ENCODE results near the gene PCDHGA3.
A peak's percentile ranks its signal among the peaks of the same experiment; 100 is the strongest.
"Not testable (repeated sequence)": the region's sequence is repeated elsewhere in the genome, so short reads cannot be mapped to it uniquely, and the experiment has no call there.

Gene PCDHGA3

DNA sequence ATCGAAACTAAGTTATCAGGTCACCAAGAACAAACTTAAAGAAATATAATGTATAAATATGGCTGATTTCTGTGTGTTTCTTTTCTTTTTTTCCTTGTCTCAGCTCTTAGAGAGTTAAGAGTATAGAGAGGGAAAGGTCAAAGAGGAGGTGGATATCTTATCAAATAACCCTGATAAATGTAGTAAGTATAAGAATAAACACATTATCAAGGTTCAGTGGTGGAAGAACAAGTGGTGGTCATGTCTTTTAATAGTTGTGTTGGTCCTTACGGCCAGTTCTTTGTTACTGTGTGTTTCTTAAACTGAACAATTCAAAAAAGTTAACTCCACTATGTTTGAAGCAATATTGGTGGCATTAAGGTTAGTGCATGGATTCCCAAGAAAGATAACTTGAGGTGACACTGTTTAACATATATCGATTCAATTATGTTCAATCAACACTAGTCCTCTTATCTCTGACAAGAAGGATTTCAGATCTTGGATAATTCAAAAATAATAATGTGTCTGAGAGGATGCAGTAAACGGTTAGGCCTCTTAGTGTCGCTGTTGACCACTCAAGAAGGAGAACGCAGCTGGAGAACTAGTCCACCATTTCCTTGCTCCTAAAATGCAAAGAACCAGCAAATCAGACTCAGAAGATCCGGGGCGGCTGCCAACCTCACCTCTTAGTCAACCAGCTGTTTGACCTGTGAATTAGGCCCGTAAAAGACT lies at the start of gene PCDHGA3:
PCDHGA3 (plus strand) TSS at position 588 of the 711 bp plus-strand sequence. CDS start 205 bp downstream, outside the sequence.
- DNase-seq (ENCODE audit: low spot score) = peak; percentile 43

DNA sequence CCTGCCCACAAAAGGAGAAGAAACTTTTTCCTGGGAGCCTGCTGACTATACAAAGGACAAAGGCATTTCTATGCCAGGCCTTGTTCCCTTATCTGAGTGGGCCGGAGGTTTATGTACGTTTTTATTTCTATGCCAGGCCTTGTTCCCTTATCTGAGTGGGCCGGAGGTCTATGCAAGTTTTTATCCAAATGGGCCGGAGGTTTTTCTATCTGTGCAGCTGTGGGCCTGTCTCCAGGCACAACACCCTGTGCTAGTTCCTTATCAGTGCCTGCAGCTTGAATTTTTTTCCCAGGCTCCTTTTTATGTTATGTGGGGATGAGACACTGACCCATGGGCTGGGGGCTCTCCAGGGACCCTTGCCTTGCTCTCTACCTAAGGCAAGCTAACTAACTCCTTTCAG lies 45.3 kb upstream of the PCDHGA3 start:
- DNase-seq (ENCODE audit: low spot score) = no peak

DNA sequence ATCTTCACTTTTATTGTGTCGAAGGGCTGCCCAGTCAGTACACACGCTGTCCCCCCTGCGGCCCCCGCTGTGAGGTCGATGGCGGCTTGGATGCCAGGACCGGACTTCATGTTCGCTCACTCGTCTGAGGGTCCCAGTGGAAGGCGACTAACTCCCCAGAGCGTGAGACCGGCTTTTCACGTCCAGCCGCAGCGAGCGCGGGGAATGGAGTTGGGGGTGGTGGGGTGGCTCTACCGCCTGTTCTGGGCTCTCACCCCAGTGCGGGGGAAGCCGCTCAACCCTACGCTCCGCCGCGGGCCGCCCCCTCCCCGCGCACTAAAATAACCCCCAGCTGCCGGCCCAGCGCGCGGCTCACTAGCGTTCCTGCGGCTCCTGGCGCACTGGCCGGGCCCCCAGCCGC lies 39.9 kb upstream of the PCDHGA3 start, which contains the start of gene SLC25A2:
SLC25A2 (minus strand) TSS at position 294 of the 400 bp plus-strand sequence; CDS start at position 110, 184 bp downstream.
- no peak for DNase-seq (ENCODE audit: low spot score)

DNA sequence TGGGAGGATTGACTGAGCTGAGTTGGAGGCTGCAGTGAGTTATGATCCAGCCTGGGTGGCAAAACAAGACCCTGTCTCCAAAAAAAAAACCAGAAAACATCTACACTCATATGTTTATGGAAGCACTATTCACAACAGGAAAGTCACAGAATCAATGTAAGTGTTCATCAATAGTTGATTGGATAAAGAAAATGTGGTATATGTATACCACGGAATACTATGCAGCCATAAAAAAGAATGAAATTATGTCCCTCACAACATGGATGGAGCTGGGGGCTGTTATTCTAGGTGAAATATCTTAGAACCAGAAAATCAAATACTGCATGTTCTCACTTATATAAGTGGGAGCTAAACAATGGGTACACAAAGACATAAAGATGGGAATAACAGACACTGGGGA lies 37.0 kb upstream of the PCDHGA3 start:
- no peak for DNase-seq (ENCODE audit: low spot score)

DNA sequence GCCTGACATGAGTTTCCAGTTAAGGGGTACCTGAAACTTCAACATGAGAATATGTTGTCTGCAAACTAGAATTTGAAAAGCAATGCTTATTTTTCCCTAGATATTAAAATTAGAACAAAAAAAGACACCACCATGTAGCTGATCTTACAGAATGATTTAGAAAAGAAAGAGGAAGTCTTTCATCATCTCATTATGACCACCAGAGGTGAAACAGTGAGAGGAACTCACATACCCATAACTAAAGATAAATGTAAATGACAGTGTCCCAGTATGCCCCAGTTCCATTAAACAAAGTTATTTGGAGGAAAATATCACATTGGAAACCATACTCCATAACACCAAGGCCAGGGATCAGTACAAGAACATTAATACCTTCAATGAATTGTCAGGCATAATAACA lies 29.9 kb upstream of the PCDHGA3 start:
- DNase-seq (ENCODE audit: low spot score) = no peak

DNA sequence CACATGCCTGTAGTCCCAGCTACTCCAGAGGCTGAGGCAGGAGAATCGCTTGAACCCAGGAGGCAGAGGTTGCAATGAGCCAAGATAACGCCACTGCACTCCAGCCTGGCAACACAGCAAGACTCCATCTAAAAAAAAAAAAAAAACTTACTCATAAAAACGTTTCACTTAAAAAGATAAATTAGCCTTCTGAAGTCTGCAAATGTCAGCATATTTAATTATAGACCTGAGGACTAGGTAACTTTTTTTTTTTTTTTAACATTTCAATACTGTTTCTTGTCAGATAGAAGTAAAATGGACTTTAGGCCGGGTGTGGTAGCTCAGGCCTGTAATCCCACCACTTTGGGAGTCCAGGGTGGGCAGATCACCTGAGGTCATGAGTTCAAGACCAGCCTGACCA lies 26.7 kb upstream of the PCDHGA3 start:
- DNase-seq (ENCODE audit: low spot score) = not testable (repeated sequence)

DNA sequence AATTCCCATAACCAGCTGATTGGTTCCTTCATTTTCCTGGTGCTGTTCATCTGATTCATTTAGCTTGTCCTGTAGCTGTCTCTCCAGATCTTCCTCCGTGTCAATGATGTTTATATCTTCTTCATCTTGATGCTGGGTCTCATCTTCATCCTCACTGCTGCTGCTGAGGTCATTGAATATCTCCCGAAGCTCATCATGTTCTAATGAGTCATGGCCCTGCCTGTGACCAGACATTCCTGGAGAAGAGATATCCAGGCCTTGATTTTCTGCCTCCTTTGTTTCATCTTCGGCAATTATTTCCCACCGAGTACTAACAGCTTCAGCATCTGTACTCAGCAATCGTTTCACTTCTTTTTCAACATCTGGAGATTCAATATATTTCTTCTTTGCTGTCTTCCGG lies 24.4 kb upstream of the PCDHGA3 start:
- no peak for DNase-seq (ENCODE audit: low spot score)

DNA sequence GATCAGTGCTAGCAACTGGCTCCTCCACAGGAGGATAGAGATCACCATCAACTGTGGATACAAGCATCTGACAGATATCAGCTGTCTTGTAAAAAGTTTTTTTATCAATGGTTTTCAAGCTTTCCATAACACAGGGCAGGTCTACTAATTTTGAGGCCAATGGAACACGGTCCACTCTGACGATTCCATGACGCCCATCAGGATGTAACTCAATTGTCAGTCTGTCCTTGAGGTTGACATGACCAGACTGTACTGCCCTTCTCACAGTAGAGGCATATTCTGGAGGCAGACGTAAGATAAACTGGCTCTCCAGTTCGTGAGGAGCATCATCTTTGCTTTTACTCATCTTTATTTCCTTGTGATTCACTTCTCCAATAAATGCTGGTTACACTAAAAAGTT lies 23.9 kb upstream of the PCDHGA3 start:
- no peak for DNase-seq (ENCODE audit: low spot score)

DNA sequence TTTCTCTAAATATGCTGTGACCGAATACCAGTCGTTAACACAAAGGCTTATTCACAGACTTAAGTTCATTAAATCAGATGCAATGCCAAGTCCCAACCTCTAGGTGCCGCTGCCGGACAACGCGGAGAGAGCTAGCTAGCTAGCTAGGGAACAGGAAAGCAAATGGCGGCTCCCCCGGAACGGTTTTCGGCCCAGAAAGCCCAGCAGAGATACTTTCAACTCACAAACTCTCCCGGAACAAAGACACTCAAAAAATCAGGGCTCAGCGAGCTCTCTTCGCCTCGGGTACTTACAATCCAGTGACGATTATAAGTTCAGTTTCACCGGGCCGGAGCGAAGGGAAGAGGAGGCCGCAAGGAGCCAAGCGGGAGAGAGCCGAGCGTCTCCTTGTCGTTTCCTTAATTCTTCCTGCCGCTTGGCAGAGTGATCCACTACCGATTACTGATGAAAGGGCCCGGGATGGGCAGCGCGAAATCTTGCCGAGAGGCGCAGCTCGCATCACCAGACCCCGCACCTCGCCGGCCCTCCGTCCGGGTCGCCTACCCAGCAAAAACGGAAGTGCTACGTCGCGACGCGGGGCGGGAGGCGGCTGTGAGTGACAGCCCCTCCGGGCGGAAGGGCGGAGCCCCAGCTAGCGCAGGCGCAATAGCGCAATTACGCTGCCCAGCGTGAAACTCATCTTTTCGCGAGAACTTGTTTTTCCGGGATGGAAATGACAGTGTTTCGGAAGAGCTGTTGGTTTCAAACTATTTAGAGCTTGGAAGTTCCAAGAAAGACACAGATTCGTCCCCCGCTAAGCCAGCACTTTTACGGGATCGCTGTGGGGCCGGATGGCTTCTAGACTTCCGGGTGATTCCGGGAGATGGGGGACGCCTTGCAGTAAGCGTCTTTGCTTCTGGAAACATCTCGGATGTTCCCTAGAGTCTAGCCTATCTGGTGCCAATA lies 23.1 kb upstream of the PCDHGA3 start, which contains the start of gene TAF7:
TAF7 (minus strand) TSS at position 560 of the 945 bp plus-strand sequence. CDS start 740 bp downstream, outside the sequence.
- peak; percentile 92 for DNase-seq (ENCODE audit: low spot score)

DNA sequence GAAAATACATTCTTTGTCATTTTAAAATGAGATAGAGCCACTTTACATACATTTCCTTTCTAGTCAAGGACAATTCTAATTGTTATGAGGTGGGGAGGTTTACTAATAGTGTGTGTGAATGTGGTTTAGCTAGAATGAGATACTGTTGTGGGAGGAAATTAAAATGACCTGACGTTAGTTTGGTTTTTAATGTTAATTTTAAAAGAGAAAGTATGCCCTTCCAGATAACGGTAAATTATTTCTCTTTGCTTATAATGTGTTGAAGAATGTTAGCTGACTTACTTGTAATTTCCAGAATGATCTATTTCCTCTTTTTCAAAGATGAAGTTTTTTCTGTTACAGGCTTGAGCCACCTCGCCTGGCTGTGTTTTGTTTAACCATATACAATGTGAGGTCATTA lies 21.4 kb upstream of the PCDHGA3 start:
- no peak for DNase-seq (ENCODE audit: low spot score)

DNA sequence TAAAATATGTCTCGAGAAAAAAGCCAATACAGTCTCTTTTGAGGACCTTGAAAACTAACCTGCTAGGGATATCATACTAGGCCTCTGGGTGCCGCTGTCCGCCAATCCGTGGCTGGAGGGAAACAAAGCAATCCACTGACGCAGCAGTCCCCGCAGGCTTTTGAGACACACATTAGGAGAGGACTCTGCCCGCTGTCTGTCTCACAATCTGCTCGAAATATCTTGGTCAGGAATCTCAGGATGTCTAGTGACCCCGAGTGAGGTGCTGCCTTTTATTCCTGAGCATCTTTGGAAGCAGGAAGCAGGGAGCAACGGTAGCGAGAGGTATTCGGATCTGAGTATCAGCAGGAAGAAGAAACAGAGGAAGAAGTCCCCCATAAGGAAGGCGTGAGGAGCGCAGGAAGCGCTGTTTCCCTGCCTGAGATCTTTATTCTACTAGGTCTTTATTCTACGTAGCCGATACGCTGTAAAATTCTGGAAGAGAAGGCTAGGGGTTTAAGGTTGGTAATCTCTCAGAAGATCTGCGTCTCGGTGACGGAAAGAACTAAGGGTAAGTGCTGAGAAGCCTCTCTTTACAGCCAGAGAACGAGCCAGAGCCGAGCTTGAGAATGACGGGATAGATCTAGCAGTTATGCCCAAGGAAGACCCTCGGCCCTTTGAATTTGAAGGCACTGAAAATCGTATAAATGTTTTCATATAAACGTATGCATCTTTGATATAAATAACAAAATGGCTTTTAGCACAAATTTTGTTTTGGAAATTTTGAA lies 17.4 kb upstream of the PCDHGA3 start:
- DNase-seq (ENCODE audit: low spot score) = peak; percentile 63

DNA sequence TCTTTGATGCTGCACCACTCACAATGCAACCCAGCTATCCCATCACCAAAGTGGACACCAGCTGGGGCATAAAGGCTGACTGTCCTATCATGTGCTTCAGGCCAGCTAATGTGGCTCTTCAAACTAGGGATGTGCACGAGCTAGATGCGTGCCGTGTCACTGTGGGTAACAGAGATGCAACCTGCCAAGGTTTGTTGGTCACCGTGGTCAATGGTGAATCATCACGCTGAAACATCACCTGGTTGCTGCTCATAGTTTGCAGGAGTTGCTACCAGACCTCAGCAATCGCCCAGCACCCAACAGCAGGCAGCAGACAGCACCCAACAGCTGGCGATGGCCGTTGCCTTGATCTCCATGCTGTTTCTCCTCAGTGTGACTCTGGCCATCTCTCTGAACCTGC lies 15.4 kb upstream of the PCDHGA3 start:
- no peak for DNase-seq (ENCODE audit: low spot score)

DNA sequence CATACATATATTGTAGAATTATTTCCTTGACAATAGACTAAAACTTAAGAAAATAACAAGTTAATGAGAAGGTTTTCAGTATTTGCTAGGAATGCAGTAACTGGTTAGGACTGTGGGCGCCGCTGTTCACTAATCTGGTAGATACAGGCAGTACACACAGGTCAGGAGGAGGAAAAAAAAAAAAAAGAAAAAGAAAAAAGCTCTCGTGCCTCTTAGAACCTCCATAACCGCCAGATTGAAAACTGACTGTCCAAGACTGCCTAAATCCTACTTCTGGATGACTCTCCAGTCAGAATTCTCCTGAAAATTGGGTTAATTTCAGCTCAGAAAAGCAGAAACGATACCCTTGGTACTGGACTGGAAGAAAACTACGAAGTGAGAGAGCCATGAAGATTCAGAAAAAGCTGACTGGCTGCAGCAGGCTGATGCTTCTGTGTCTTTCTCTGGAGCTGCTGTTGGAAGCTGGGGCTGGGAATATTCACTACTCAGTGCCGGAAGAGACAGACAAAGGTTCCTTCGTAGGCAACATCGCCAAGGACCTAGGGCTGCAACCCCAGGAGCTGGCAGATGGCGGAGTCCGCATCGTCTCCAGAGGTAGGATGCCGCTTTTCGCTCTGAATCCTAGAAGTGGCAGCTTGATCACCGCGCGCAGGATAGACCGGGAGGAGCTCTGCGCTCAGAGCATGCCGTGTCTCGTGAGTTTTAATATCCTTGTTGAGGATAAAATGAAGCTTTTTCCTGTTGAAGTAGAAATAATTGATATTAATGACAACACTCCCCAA lies 13.1 kb upstream of the PCDHGA3 start, which contains the start of gene PCDHGA1:
PCDHGA1 (plus strand) TSS at position 216 of the 782 bp plus-strand sequence.
- DNase-seq (ENCODE audit: low spot score) = peak; percentile 37

DNA sequence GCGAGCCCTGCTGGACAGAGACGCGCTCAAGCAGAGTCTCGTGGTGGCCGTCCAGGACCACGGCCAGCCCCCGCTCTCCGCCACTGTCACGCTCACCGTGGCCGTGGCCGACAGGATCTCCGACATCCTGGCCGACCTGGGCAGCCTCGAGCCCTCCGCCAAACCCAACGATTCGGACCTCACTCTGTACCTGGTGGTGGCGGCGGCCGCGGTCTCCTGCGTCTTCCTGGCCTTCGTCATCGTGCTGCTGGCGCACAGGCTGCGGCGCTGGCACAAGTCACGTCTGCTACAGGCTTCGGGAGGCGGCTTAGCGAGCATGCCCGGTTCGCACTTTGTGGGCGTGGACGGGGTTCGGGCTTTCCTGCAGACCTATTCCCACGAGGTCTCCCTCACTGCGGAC lies 11.1 kb upstream of the PCDHGA3 start:
- DNase-seq (ENCODE audit: low spot score) = not testable (repeated sequence)

DNA sequence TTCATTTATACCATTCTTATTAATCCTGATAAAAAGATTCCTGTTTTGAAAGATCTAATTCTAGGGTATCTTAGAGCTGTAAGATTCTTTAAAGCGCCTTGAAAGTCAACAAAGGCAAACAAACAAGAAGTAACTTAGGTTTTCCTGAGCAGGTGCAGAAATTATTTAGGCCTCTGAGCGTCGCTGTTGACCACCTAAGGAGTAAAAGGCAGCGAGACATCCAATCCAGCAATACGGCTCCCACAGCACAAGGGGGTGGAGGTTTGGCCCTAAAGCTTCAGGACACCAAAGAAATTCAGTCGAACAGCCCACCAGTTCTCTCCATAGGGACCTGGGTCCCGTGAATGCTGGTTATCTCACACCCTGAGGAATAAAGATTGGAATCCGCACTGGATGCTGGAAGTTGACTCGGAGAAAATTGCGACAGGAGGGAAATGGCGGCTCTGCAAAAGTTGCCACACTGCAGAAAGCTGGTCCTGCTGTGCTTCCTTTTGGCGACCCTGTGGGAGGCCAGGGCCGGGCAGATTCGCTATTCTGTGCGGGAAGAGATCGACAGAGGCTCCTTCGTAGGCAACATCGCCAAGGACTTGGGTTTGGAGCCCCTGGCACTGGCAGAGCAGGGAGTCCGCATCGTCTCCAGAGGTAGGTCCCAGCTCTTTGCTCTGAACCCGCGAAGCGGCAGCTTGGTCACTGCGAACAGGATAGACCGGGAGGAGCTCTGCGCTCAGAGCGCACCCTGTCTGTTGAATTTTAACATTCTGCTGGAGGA lies 4.9 kb upstream of the PCDHGA3 start, which contains the start of gene PCDHGA2:
PCDHGA2 (plus strand) TSS at position 223 of the 769 bp plus-strand sequence.
- DNase-seq (ENCODE audit: low spot score) = peak; percentile 48

DNA sequence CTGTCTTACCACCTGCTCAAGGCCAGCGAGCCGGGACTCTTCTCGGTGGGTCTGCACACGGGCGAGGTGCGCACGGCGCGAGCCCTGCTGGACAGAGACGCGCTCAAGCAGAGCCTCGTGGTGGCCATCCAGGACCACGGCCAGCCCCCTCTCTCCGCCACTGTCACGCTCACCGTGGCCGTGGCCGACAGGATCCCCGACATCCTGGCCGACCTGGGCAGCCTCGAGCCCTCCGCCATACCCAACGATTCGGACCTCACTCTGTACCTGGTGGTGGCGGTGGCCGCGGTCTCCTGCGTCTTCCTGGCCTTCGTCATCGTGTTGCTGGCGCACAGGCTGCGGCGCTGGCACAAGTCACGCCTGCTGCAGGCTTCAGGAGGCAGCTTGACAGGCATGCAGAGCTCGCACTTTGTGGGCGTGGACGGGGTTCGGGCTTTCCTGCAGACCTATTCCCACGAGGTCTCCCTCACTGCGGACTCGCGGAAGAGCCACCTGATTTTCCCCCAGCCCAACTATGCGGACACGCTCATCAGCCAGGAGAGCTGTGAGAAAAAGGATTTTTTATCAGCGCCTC lies 2.8 kb upstream of the PCDHGA3 start:
- DNase-seq (ENCODE audit: low spot score) = not testable (repeated sequence)

DNA sequence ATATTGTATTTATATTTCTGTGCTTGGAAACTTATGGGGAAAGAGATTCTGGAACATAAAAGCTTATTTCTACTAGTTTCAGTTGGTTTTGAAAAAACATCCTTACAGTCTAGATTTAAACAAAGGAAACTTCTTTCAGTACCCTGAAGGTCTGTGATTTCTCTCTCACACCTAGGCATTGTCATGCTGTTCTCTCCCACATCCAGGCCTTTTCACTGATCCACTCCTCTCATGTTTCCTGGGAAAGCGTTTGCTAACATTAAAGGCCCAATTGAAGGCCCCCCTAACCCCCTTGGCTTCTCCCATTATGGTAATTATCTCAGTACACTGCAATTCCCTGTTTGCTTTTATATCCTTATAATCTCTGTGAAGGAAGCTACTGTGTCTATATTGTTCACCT lies 856 bp upstream of the PCDHGA3 start:
- no peak for DNase-seq (ENCODE audit: low spot score)

DNA sequence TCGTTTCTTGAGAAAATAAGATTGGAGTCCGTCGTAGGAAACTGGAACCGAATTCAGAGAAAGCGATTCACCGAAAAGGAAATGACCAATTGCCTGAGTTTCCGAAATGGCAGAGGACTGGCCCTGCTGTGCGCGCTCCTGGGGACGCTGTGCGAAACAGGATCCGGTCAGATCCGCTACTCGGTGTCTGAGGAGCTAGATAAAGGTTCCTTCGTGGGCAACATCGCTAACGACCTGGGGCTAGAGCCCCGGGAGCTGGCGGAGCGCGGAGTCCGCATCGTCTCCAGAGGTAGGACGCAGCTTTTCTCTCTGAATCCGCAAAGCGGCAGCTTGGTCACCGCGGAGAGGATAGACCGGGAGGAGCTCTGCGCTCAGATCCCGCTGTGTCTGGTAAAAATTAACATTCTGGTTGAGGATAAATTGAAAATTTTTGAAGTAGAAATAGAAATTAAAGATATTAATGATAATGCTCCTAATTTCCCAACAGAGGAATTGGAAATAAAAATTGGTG lies 379 bp downstream of the PCDHGA3 start:
- no peak for DNase-seq (ENCODE audit: low spot score)

DNA sequence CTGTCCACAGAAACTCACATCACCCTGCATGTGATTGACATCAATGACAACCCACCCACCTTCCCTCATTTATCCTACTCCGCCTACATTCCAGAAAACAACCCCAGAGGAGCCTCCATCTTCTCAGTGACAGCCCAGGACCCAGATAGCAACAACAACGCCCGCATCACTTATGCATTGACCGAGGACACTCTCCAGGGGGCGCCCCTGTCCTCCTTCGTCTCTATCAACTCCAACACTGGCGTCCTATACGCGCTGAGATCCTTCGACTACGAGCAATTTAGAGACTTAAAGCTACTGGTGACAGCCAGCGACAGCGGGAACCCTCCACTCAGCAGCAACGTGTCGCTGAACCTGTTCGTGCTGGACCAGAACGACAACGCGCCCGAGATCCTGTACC lies 1.7 kb downstream of the PCDHGA3 start:
- DNase-seq (ENCODE audit: low spot score) = no peak

DNA sequence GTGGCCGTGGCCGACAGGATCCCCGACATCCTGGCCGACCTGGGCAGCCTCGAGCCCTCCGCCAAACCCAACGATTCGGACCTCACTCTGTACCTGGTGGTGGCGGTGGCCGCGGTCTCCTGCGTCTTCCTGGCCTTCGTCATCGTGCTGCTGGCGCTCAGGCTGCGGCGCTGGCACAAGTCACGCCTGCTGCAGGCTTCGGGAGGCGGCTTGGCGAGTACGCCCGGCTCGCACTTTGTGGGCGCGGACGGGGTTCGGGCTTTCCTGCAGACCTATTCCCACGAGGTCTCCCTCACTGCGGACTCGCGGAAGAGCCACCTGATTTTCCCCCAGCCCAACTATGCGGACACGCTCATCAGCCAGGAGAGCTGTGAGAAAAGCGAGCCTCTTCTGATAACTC lies 2.4 kb downstream of the PCDHGA3 start:
- DNase-seq (ENCODE audit: low spot score) = not testable (repeated sequence)

Data from iPS-NIHi11 (cell line).